CD4-positive, CD25-positive, alpha-beta regulatory T cell (primary cell): Measurements from ENCODE around the gene SPTBN4. TPM values are rescaled to one million over a fixed set of nuclear protein-coding genes. Genes with fewer than 3 reads are reported as not detected.
A peak's percentile ranks its signal among the peaks of the same experiment; 100 is the strongest.

Experiments used
- ATAC-seq, 2 donors: fragments of 150-1000 bp; cut with Tn5 transposase; one replicate each; pipeline ENCODE4 v1.10.0; 2021; ENCODE audit warnings: low read depth in 2 of 2, moderate number of reproducible peaks in 2 of 2, moderate library complexity in 1 of 2
- DNase-seq, 3 donors: peaks; one replicate each; pipeline versions ENCODE4 v3.0.0 to v3.0.0-alpha.2; 2012 to 2022; ENCODE audit warnings: mixed read lengths in 1 of 3
- H3K27ac ChIP-seq: one replicate; pipeline ENCODE4 v1.7.0; 2013; ENCODE audit warnings: mild to moderate bottlenecking, low read length; ENCODE audit not compliant: insufficient read depth, poor library complexity, severe bottlenecking
- H3K27me3 ChIP-seq: one replicate; pipeline ENCODE4 v1.7.0; 2013; ENCODE audit warnings: low read length; ENCODE audit not compliant: control insufficient read depth, insufficient read depth
- H3K36me3 ChIP-seq: one replicate; pipeline ENCODE4 v1.7.0; 2013; ENCODE audit warnings: mild to moderate bottlenecking, low read length, moderate library complexity; ENCODE audit not compliant: control insufficient read depth, insufficient read depth
- H3K4me1 ChIP-seq: 2 replicates; pipeline ENCODE4 v1.7.0; 2013; ENCODE audit warnings: mild to moderate bottlenecking, low read length; ENCODE audit not compliant: insufficient read depth, control insufficient read depth, poor library complexity, severe bottlenecking
- H3K4me3 ChIP-seq: one replicate; pipeline ENCODE4 v1.7.0; 2013; ENCODE audit warnings: low read depth, mild to moderate bottlenecking, low read length, moderate library complexity
- H3K9me3 ChIP-seq, 2 experiments: 1 replicate in 1 of 2; 2 replicates in 1 of 2; pipeline ENCODE4 v1.7.0; 2013; ENCODE audit warnings: low read length in 2 of 2, mild to moderate bottlenecking in 1 of 2, moderate library complexity in 1 of 2; ENCODE audit not compliant: control insufficient read depth in 2 of 2
- H3K27ac Mint-ChIP-seq, 3 donors: one replicate each; pipeline ENCODE4 v1.8.0; 2020 to 2022; ENCODE audit warnings: mild to moderate bottlenecking in 3 of 3, mixed read lengths in 3 of 3, moderate library complexity in 2 of 3
- H3K27me3 Mint-ChIP-seq: one replicate; pipeline ENCODE4 v1.8.0; 2022; ENCODE audit warnings: mild to moderate bottlenecking, mixed read lengths
- H3K36me3 Mint-ChIP-seq: one replicate; pipeline ENCODE4 v1.8.0; 2020; ENCODE audit warnings: mixed read lengths
- H3K4me1 Mint-ChIP-seq, 4 donors: one replicate each; pipeline ENCODE4 v1.8.0; 2020 to 2022; ENCODE audit warnings: mixed read lengths in 4 of 4, mild to moderate bottlenecking in 1 of 4
- H3K4me3 Mint-ChIP-seq, 4 donors: one replicate each; pipeline ENCODE4 v1.8.0; 2020 to 2022; ENCODE audit warnings: mild to moderate bottlenecking in 4 of 4, mixed read lengths in 4 of 4, moderate library complexity in 3 of 4
- H3K9me3 Mint-ChIP-seq, 7 donors: one replicate each; pipeline ENCODE4 v1.8.0; 2020 to 2022; ENCODE audit warnings: mixed read lengths in 7 of 7, mild to moderate bottlenecking in 3 of 7, moderate library complexity in 2 of 7
- polyA plus RNA-seq, 4 donors: library from polyadenylated mRNA; unstranded; fragments of 300-500 nt; fragmentation: Illumina TruSeq; gene quantifications; one replicate each; pipeline ENCODE4 v1.2.3, GENCODE V29; 2021
- total RNA-seq: library from RNA; stranded (reverse); gene quantifications from one replicate; pipeline ENCODE4 v1.2.3, GENCODE V29; 2022

SPTBN4 gene
- total and polyA plus RNA-seq, 5 donors from 2014 or later = not detected

- Histone ChIP-seq H3K4me3 (peak overlapping the region; percentile 99), H3K27me3 (no peaks in the 10 kb centered on the region), H3K4me1 (peaks cover 5% of the 10 kb centered on the region), H3K36me3 (peaks cover 14% of the 10 kb centered on the region), H3K27ac (peak overlapping the region; percentile 77), H3K9me3 (no peaks in the 10 kb centered on the region)
- DNase-seq = peak; percentile 99 to 100 (median 99)
- peak overlapping the region; percentile 97 to 100 (median 98) for H3K4me3 Mint-ChIP-seq
- H3K9me3 Mint-ChIP-seq = no peaks in the 10 kb centered on the region
- peak overlapping the region; percentile 93 to 97 (median 96) for H3K27ac Mint-ChIP-seq
- H3K36me3 Mint-ChIP-seq = peaks cover 7% of the 10 kb centered on the region
- peaks cover 9 to 24% (median 18%) of the 10 kb centered on the region in 4 donors for H3K4me1 Mint-ChIP-seq
- ATAC-seq = peak; percentile 82
- peaks cover 6% of the 10 kb centered on the region for H3K27me3 Mint-ChIP-seq
These were observed 23.4 kb upstream of the SPTBN4 start for GRCh38 chr19:40443131-40443999.

- peaks cover 14% of the 10 kb centered on the region for H3K36me3 ChIP-seq
- DNase-seq (peak; percentile 93 to 97 (median 97)), ATAC-seq (peak; percentile 68 to 73)
- Mint-ChIP-seq H3K36me3 (peaks cover 6% of the 10 kb centered on the region), H3K9me3 (no peaks in the 10 kb centered on the region), H3K4me1 (peaks cover 9 to 24% (median 18%) of the 10 kb centered on the region in 4 donors), H3K4me3 (peak within 1 kb of the TSS; percentile 97 to 100 (median 98)), H3K27me3 (peaks cover 6% of the 10 kb centered on the region), H3K27ac (peak within 1 kb of the TSS; percentile 93 to 97 (median 96))
- H3K9me3 ChIP-seq = no peaks in the 10 kb centered on the region
- H3K27ac ChIP-seq = peak within 1 kb of the TSS; percentile 77
- H3K27me3 ChIP-seq = no peaks in the 10 kb centered on the region
- H3K4me1 ChIP-seq = peaks cover 5% of the 10 kb centered on the region
- peak within 1 kb of the TSS; percentile 99 for H3K4me3 ChIP-seq
These were observed 22.6 kb upstream of the SPTBN4 start, which contains the start of gene SERTAD3 for GRCh38 chr19:40444000-40444824. SERTAD3 (minus strand) TSS chr19:40444335; CDS start chr19:40442080, 2,255 bp downstream.

- peaks cover 10% of the 10 kb centered on the region for H3K36me3 Mint-ChIP-seq
- no peaks in the 10 kb centered on the region for H3K9me3 Mint-ChIP-seq
- Histone ChIP-seq H3K36me3 (peaks cover 14% of the 10 kb centered on the region), H3K27me3 (no peaks in the 10 kb centered on the region), H3K4me1 (peaks cover 5% of the 10 kb centered on the region), H3K9me3 (no peaks in the 10 kb centered on the region), H3K27ac (peak overlapping the region; percentile 77), H3K4me3 (peak overlapping the region; percentile 88)
- peaks cover 9 to 22% (median 15%) of the 10 kb centered on the region in 4 donors for H3K4me1 Mint-ChIP-seq
- no peak for ATAC-seq
- H3K27me3 Mint-ChIP-seq = peaks cover 6% of the 10 kb centered on the region
- H3K4me3 Mint-ChIP-seq = peak overlapping the region; percentile 97 to 100 (median 98)
- H3K27ac Mint-ChIP-seq = peak overlapping the region in 2 of 3 donors; percentile 93 to 96
- DNase-seq = no peak
These were observed 21.9 kb upstream of the SPTBN4 start for GRCh38 chr19:40444825-40445312.

GRCh38 chr19:40445780-40446262, 21.0 kb upstream of the SPTBN4 start:
- DNase-seq (no peak), ATAC-seq (no peak)
- peaks cover 5% of the 10 kb centered on the region for H3K4me1 ChIP-seq
- Mint-ChIP-seq H3K36me3 (peaks cover 3% of the 10 kb centered on the region), H3K9me3 (no peaks in the 10 kb centered on the region), H3K4me3 (peak overlapping the region; percentile 69 to 99 (median 70)), H3K4me1 (peaks cover 9 to 22% (median 15%) of the 10 kb centered on the region in 4 donors), H3K27me3 (peaks cover 6% of the 10 kb centered on the region), H3K27ac (peak overlapping the region in 1 of 3 donors; percentile 62)
- no peaks in the 10 kb centered on the region for H3K27me3 ChIP-seq
- H3K36me3 ChIP-seq = peaks cover 11% of the 10 kb centered on the region
- no peak overlapping the region for H3K27ac ChIP-seq
- no peaks in the 10 kb centered on the region for H3K9me3 ChIP-seq
- H3K4me3 ChIP-seq = no peak overlapping the region

- H3K27ac ChIP-seq = no peak overlapping the region
- no peaks in the 10 kb centered on the region for H3K9me3 ChIP-seq
- Mint-ChIP-seq H3K36me3 (peaks cover 3% of the 10 kb centered on the region), H3K4me1 (peaks cover 9 to 18% (median 15%) of the 10 kb centered on the region in 4 donors), H3K9me3 (no peaks in the 10 kb centered on the region), H3K4me3 (peak overlapping the region; percentile 36 to 99 (median 68)), H3K27ac (no peak overlapping the region), H3K27me3 (peaks cover 6% of the 10 kb centered on the region)
- peaks cover 6% of the 10 kb centered on the region for H3K36me3 ChIP-seq
- DNase-seq = no peak
- no peak overlapping the region for H3K4me3 ChIP-seq
- ATAC-seq = no peak
- H3K27me3 ChIP-seq = no peaks in the 10 kb centered on the region
- H3K4me1 ChIP-seq = peaks cover 5% of the 10 kb centered on the region
These were observed 20.5 kb upstream of the SPTBN4 start for GRCh38 chr19:40446263-40446784.

GRCh38 chr19:40449506-40449905, 17.3 kb upstream of the SPTBN4 start:
- Mint-ChIP-seq H3K4me1 (peaks cover 0 to 7% (median 4%) of the 10 kb centered on the region in 4 donors), H3K36me3 (peaks cover 3% of the 10 kb centered on the region), H3K27me3 (no peaks in the 10 kb centered on the region), H3K27ac (no peak overlapping the region), H3K9me3 (no peaks in the 10 kb centered on the region), H3K4me3 (peak overlapping the region in 1 of 4 donors; percentile 74)
- Histone ChIP-seq H3K27me3 (no peaks in the 10 kb centered on the region), H3K4me1 (no peaks in the 10 kb centered on the region), H3K36me3 (no peaks in the 10 kb centered on the region), H3K9me3 (no peaks in the 10 kb centered on the region), H3K4me3 (no peak overlapping the region), H3K27ac (no peak overlapping the region)
- DNase-seq = no peak
- ATAC-seq = no peak

- H3K4me3 Mint-ChIP-seq = peak overlapping the region in 1 of 4 donors; percentile 56
- H3K27me3 Mint-ChIP-seq = no peaks in the 10 kb centered on the region
- H3K9me3 ChIP-seq = no peaks in the 10 kb centered on the region
- no peaks in the 10 kb centered on the region for H3K9me3 Mint-ChIP-seq
- no peak overlapping the region for H3K27ac ChIP-seq
- H3K27me3 ChIP-seq = no peaks in the 10 kb centered on the region
- H3K4me1 Mint-ChIP-seq = no peaks in the 10 kb centered on the region
- H3K4me1 ChIP-seq = no peaks in the 10 kb centered on the region
- H3K36me3 ChIP-seq = no peaks in the 10 kb centered on the region
- no peak overlapping the region for H3K27ac Mint-ChIP-seq
- no peak for DNase-seq
- H3K36me3 Mint-ChIP-seq = peaks cover 3% of the 10 kb centered on the region
- H3K4me3 ChIP-seq = no peak overlapping the region
- ATAC-seq = no peak
These were observed 16.1 kb upstream of the SPTBN4 start for GRCh38 chr19:40450664-40451063.
